Glomerular visceral epithelial cell (primary cell): ENCODE results near the gene KMT5B.
A peak's percentile ranks its signal among the peaks of the same experiment; 100 is the strongest.

ENCODE experiments used
- DNase-seq: peaks from one replicate; pipeline ENCODE4 v3.0.0-alpha.2; 2016; ENCODE audit errors: extremely low spot score

Gene KMT5B

DNA sequence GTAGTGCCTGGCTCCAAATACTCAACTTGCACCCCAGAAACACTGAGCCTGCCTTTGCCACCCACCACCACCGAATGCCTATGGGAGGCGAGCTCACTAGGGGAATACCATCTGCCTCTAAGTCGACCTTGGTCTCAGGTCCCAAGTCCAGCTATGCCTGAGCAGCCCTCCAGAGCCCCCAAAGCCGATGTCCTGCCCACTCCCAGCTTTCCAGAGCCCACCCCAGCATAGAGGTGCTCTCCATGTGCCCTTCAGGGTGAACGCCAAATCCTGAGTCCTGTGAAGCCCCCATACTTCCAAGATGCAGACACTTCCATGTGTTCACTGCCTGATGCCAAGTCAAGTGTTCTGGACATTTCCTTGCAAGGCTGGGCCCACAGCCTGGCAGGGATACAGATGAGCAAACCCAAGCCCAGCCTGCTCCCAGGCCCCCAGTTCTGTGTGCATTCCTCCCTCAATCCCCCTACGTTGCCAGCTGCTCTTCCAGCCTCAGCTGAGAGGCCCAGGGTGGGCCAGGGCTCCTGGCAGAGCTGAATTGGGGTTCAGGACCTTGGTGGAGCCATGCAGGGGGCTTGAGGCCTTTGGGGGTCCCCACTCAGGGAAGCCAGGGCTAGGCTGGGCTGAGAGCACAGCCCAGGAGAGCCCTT is 2.6 kb upstream of the KMT5B start:
- no peak for DNase-seq

DNA sequence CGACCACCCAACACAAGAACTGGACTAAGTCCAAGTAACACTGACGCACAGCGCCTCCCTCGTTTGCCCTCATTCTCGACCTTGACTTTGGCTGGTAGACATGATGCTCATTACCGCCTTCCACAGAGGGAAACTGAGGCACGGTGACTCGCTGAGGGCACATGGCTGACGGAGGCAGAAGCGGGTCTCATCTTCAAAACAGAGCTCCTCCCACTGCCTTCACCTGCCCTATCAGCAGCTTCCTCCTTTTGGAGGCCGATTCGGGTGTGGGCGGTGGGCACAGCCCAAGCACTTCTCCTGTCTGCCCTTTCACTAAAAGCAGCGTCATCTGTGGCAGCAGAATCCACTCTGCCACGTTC is 2.0 kb upstream of the KMT5B start:
- DNase-seq = no peak

- DNase-seq = no peak
Observed at GRCh38 chr11:68214173-68215086, 1.3 kb upstream of the KMT5B start.

- DNase-seq = peak; percentile 87
Observed at GRCh38 chr11:68213555-68214172, 568 bp upstream of the KMT5B start.

GRCh38 chr11:68212421-68213134 is 518 bp downstream of the KMT5B start:
- DNase-seq = peak; percentile 69

DNA sequence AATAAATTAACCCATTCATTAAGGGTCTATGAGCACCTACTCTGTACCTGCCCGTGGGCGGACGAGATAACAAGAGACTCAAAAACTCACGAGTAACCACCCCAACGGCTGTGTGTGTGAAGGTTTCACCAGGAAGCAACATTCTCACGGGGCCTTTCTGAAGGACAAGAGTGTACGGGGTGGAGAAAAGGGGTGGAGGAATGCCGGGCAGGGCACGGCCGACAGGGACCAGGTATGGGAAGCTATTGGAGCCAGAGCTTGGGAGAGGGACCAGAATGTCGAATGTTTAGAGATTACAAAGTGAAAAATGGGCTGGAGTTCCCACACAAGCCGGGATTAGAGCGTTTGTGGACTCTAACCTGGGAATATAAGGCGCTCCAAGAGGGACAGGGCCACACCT is 1.6 kb downstream of the KMT5B start:
- DNase-seq = no peak

- peak; percentile 63 for DNase-seq
Observed at GRCh38 chr11:68206211-68206610, 6.9 kb downstream of the KMT5B start.

- no peak for DNase-seq
Observed at GRCh38 chr11:68204402-68204801, 8.7 kb downstream of the KMT5B start.

DNA sequence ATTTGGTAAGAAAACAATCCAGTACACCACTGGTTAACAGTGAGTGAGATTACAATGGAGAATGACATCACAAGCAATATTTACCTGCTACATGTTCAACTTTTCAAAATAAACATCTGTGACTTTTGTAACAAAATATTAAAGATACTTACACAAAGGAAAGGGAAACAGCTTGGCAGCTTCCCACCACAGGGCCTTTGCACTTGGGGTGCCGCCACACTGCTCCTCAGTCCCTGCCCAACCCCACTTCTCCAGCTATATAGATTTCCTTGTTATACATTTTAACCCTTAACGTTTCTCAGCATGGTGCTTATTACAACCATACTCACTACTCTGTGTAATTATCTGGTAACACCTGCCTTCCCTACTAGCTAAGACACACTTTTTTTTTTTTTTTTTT is 10.9 kb downstream of the KMT5B start:
- DNase-seq = no peak

DNA sequence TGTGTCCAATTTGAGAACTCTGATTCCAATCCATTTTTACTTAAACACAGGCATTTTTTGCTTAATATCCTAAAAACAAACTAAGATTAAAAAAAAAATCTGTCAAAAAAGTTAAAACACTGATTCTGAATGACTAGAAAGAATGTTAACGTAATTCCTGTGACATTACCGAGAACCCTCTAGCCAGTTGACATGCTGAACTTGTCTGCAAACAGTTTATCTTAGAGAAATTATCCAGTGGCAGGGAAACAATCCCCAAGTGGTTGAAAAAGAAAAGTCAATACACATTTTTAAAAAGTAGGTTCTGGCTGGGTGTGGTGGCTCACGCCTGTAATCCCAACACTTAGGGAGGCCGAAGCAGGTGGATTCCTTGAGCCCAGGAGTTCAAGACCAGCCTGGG is 11.6 kb downstream of the KMT5B start:
- DNase-seq = no peak

GRCh38 chr11:68200639-68201038 is 12.5 kb downstream of the KMT5B start:
- DNase-seq = no peak

- no peak for DNase-seq
Observed at GRCh38 chr11:68199295-68199987, 13.7 kb downstream of the KMT5B start.

- DNase-seq = no peak
Observed at GRCh38 chr11:68196219-68196618, 16.9 kb downstream of the KMT5B start.

DNA sequence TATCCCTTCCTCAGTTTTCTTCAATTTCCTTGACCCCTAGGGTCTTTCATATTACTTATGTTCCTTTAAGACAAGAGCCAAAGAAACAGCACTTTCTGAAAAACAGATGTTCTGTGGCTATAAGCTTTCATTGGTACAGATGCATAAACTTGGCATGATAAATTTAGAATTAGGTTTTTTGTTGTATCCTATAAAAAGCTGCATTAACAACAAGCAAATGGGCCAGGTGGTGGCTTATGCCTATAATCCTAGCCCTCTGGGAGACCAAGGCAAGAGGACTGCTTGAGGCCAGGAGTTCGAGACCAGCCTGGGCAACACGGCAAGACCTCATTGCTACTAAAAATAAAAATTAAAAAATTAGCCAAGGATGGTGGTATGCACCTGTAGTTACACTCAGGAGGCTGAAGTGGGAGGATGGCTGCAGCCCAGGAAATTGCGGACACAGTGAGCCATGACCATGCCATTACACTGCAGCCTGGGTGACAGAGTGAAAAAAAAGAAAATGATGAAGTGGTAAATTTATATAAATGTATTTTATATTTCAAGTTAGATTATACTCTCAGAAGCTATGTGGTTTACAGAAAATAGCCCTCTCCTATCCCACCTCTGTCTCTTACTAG is 18.3 kb downstream of the KMT5B start:
- DNase-seq = no peak

- no peak for DNase-seq
Observed at GRCh38 chr11:68193018-68193417, 20.1 kb downstream of the KMT5B start.

DNA sequence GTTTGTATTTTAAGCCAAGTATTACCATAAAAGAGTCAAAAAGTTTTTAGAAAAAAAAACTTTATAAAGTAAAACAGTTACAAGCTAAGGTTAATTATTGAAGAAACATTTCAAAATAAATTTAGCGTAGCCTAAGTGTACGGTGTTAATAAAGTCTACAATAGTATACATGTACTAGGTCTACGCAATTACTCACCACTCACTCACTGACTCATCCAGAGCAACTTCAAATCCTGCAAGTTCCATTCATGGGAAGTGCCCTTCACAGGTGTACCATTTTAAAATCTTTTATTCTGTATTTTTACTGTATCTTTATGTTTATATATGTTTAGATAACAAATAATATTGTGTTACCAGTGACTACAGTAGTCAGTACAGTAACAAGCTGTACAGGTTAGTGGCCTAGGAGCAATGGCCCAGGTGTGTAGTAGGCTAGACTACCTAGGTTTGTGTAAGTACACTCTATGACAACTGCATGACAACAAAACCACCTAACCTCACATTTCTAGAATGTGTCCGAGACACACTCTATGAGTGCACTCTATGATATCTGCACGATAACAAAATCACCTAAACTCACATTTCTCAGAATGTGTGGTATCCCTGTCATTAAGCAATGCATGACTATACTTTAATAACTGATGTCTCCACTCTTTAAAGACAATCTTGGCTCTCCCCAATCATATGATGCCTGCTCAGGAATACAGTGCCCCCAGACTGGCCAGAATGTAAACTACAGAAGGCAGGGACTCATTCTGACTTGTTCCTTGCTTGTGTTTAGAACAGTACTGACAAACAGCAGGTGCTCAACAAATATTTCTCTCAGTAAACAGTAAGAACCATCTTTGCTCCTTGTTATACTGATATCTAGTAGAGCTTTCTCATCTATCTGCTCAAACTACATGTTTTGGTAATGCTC is 21.2 kb downstream of the KMT5B start:
- DNase-seq = peak; percentile 36

- DNase-seq = no peak
Observed at GRCh38 chr11:68189888-68190287, 23.2 kb downstream of the KMT5B start.

GRCh38 chr11:68189082-68189481 is 24.0 kb downstream of the KMT5B start:
- DNase-seq = no peak

DNA sequence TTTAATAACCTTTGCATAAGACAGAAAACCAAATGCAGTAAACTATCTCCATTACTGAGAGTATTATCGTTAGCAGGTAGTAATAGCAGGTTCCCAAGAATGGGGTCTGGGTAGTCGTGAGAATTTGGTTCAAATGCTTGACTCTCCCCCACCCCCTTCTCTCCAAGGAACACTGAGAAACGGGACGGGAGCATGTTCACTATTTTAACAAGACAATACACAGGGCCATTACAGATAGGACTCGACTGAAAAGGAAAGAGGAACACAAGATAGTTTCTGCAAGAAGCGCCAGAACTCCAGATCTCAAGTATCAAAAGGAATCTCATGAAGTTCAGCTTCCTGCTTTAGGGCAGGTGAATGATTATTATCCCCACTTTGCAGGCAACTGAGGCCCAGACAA is 27.0 kb downstream of the KMT5B start:
- DNase-seq = no peak
